ENCODE measurements around the gene TMEM61.

DNA sequence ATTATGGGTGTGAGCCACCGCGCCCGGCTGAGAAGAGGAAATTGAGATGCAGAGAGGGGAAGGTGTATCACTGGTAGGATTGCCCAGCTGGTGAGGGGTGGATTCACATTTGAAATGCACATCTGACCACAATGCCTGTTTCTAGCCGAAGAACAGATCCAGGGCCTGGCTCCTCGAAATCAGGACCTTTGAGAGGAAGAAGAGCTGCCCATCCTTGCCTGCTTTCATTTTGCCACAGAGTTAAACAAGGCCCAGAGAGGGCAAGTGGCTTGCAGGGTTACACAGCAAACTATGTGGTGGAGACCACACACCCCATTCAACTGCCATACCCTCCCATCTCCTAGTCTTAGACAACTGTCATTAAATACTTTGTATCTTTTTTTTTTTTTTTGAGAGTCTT lies 32.9 kb upstream of the TMEM61 start:
- TF ChIP-seq ESRRG (CRISPR knock-in tag; IDR thresholded peaks at IDR 0.05): no peak
- no peak for TF ChIP-seq BACH2 (CRISPR knock-in tag; IDR thresholded peaks at IDR 0.05; ENCODE audit: borderline replicate concordance)
- TF ChIP-seq, protein P1, sequence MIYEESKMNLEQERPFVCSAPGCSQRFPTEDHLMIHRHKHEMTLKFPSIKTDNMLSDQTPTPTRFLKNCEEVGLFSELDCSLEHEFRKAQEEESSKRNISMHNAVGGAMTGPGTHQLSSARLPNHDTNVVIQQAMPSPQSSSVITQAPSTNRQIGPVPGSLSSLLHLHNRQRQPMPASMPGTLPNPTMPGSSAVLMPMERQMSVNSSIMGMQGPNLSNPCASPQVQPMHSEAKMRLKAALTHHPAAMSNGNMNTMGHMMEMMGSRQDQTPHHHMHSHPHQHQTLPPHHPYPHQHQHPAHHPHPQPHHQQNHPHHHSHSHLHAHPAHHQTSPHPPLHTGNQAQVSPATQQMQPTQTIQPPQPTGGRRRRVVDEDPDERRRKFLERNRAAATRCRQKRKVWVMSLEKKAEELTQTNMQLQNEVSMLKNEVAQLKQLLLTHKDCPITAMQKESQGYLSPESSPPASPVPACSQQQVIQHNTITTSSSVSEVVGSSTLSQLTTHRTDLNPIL (CRISPR knock-in tag; IDR thresholded peaks at IDR 0.05; ENCODE audit: low read depth): no peak
- TF ChIP-seq, protein P2, sequence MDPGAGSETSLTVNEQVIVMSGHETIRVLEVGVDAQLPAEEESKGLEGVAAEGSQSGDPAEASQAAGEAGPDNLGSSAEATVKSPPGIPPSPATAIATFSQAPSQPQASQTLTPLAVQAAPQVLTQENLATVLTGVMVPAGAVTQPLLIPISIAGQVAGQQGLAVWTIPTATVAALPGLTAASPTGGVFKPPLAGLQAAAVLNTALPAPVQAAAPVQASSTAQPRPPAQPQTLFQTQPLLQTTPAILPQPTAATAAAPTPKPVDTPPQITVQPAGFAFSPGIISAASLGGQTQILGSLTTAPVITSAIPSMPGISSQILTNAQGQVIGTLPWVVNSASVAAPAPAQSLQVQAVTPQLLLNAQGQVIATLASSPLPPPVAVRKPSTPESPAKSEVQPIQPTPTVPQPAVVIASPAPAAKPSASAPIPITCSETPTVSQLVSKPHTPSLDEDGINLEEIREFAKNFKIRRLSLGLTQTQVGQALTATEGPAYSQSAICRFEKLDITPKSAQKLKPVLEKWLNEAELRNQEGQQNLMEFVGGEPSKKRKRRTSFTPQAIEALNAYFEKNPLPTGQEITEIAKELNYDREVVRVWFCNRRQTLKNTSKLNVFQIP (CRISPR knock-in tag; IDR thresholded peaks at IDR 0.05; ENCODE audit: borderline replicate concordance, low read depth): no peak
- TF ChIP-seq, protein P3, sequence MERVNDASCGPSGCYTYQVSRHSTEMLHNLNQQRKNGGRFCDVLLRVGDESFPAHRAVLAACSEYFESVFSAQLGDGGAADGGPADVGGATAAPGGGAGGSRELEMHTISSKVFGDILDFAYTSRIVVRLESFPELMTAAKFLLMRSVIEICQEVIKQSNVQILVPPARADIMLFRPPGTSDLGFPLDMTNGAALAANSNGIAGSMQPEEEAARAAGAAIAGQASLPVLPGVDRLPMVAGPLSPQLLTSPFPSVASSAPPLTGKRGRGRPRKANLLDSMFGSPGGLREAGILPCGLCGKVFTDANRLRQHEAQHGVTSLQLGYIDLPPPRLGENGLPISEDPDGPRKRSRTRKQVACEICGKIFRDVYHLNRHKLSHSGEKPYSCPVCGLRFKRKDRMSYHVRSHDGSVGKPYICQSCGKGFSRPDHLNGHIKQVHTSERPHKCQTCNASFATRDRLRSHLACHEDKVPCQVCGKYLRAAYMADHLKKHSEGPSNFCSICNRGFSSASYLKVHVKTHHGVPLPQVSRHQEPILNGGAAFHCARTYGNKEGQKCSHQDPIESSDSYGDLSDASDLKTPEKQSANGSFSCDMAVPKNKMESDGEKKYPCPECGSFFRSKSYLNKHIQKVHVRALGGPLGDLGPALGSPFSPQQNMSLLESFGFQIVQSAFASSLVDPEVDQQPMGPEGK (CRISPR knock-in tag; IDR thresholded peaks at IDR 0.05; ENCODE audit: borderline replicate concordance): no peak
- TF ChIP-seq ZNF70 (CRISPR knock-in tag; IDR thresholded peaks at IDR 0.05): no peak
- no peak for TF ChIP-seq ZFP30 (CRISPR knock-in tag; IDR thresholded peaks at IDR 0.05)
